SK-N-SH (cell line): ENCODE measurements around the gene OBSCN. TPM values are rescaled to one million over a fixed set of nuclear protein-coding genes. Genes with fewer than 3 reads are reported as not detected.

Experiments used
- CTCF ChIA-PET: fragments of 300-600, 350-600 bp; formaldehyde crosslinking; extraction: SDS; loops from one replicate; lab custom pipeline; 2021; lab: Yijun Ruan, JAX
- POLR2A ChIA-PET: fragments of 350-600 bp; sonication (Branson Sonifier 250); formaldehyde crosslinking; extraction: SDS; loops from one replicate; lab custom pipeline; 2020; ENCODE audit warnings: antibody characterized with exemption, inconsistent platforms; lab: Yijun Ruan, JAX
- DNase-seq: peaks from one replicate; pipeline ENCODE4 v3.0.0; 2012
- H2AFZ ChIP-seq: fragments of 200-600 bp; sonication (generic); 2 replicates; pipeline ENCODE4 v1.8.1; 2016; ENCODE audit warnings: antibody characterized with exemption, mild to moderate bottlenecking, low read depth
- H3F3A ChIP-seq: fragments of 200-600 bp; sonication (generic); replicated peaks from 2 replicates; pipeline ENCODE3; 2016; ENCODE audit warnings: antibody characterized with exemption, mild to moderate bottlenecking; ENCODE audit not compliant: insufficient read depth
- H3K27ac ChIP-seq, 2 experiments: fragments of 200-500 bp in 1 of 2; fragments of 200-600 bp in 1 of 2; sonication (Bioruptor generic) in 1 of 2; sonication (generic), shearing (Covaris generic) in 1 of 2; 2 replicates each; pipeline versions ENCODE4 v1.5.1 to v1.6.1; 2014 to 2016; ENCODE audit warnings: low read depth in 2 of 2, inconsistent platforms in 1 of 2, low read length in 1 of 2, mild to moderate bottlenecking in 1 of 2, mixed read lengths in 1 of 2
- H3K27me3 ChIP-seq: fragments of 200-600 bp; sonication (generic), shearing (Covaris generic); 2 replicates; pipeline ENCODE4 v1.6.1; 2016; ENCODE audit warnings: mixed run types; ENCODE audit not compliant: insufficient read depth
- H3K36me3 ChIP-seq, 2 experiments: fragments of 200-500 bp in 1 of 2; fragments of 200-600 bp in 1 of 2; sonication (Bioruptor generic) in 1 of 2; sonication (generic) in 1 of 2; replicated peaks in 1 of 2; 2 replicates each; pipeline versions ENCODE3 to v1.5.1; 2014 to 2016; ENCODE audit warnings: low read length in 1 of 2, mild to moderate bottlenecking in 1 of 2; ENCODE audit not compliant: insufficient read depth in 2 of 2, control insufficient read depth in 1 of 2
- H3K4me1 ChIP-seq, 2 experiments: fragments of 200-500 bp in 1 of 2; fragments of 200-600 bp in 1 of 2; sonication (Bioruptor generic) in 1 of 2; sonication (generic), shearing (Covaris generic) in 1 of 2; 2 replicates each; pipeline versions ENCODE4 v1.5.1 to v1.6.1; 2014 to 2016; ENCODE audit warnings: low read depth in 1 of 2, low read length in 1 of 2, mixed run types in 1 of 2; ENCODE audit not compliant: insufficient read depth in 2 of 2, control insufficient read depth in 1 of 2
- H3K4me2 ChIP-seq: fragments of 200-600 bp; sonication (generic), shearing (Covaris generic); 2 replicates; pipeline ENCODE4 v1.6.1; 2017; ENCODE audit warnings: mixed run types
- H3K4me3 ChIP-seq, 2 experiments: fragments of 200-500 bp in 1 of 2; fragments of 200-600 bp in 1 of 2; sonication (Bioruptor generic) in 1 of 2; sonication (generic), shearing (Covaris generic) in 1 of 2; 2 replicates each; pipeline versions ENCODE4 v1.5.1 to v1.8.1; 2014 to 2016; ENCODE audit warnings: low read depth in 2 of 2, inconsistent platforms in 1 of 2, low read length in 1 of 2, mild to moderate bottlenecking in 1 of 2, mixed read lengths in 1 of 2, moderate library complexity in 1 of 2
- H3K79me2 ChIP-seq: fragments of 200-600 bp; sonication (generic); 2 replicates; pipeline ENCODE4 v1.8.1; 2017; ENCODE audit warnings: mild to moderate bottlenecking; ENCODE audit not compliant: insufficient read depth
- H3K9ac ChIP-seq: fragments of 200-600 bp; sonication (generic); 2 replicates; pipeline ENCODE4 v1.6.1; 2017; ENCODE audit warnings: mixed run types
- H3K9me2 ChIP-seq: fragments of 200-600 bp; sonication (generic); 2 replicates; pipeline ENCODE4 v1.6.1; 2017; ENCODE audit warnings: mixed run types
- H3K9me3 ChIP-seq: fragments of 200-600 bp; sonication (generic); 2 replicates; pipeline ENCODE4 v1.6.1; 2017; ENCODE audit warnings: mixed run types, mild to moderate bottlenecking, moderate library complexity
- H4K20me1 ChIP-seq: fragments of 200-600 bp; sonication (generic); 2 replicates; pipeline ENCODE4 v1.6.1; 2017; ENCODE audit warnings: mild to moderate bottlenecking, mixed run types; ENCODE audit not compliant: insufficient read depth
- CTCF ChIP-seq: fragments of 200-600 bp; sonication (generic); IDR thresholded peaks from 2 replicates; pipeline ENCODE4 v1.6.1; 2017; ENCODE audit warnings: antibody characterized with exemption, mild to moderate bottlenecking, moderate library complexity
- FOSL2 ChIP-seq: IDR thresholded peaks from 2 replicates; pipeline ENCODE4 v1.4.0; 2012; ENCODE audit warnings: low read depth, mild to moderate bottlenecking, moderate library complexity, borderline replicate concordance
- FOXJ3 ChIP-seq: sonication (generic); formaldehyde crosslinking; IDR thresholded peaks from 2 replicates; pipeline ENCODE4 v1.5.1; 2020; ENCODE audit warnings: mild to moderate bottlenecking, missing genetic modification reagents
- FOXM1 ChIP-seq: IDR thresholded peaks from 2 replicates; pipeline ENCODE4 v1.4.0; 2012; ENCODE audit warnings: low read depth, mild to moderate bottlenecking
- GATA2 ChIP-seq: sonication (generic); formaldehyde crosslinking; IDR thresholded peaks from 2 replicates; pipeline ENCODE4 v1.5.0; 2020; ENCODE audit warnings: mild to moderate bottlenecking, missing genetic modification reagents
- IRF3 ChIP-seq: fragments of 150-350 bp; IDR thresholded peaks from 2 replicates; pipeline ENCODE4 v1.6.1; 2016; ENCODE audit warnings: mild to moderate bottlenecking, low read depth, low read length
- JUND ChIP-seq: IDR thresholded peaks from 2 replicates; pipeline ENCODE4 v1.4.0; 2012
- MAX ChIP-seq: IDR thresholded peaks from 2 replicates; pipeline ENCODE4 v1.4.0; 2012; ENCODE audit warnings: low read depth
- NRF1 ChIP-seq: IDR thresholded peaks from 2 replicates; pipeline ENCODE4 v1.6.1; 2012; ENCODE audit warnings: low read depth, mild to moderate bottlenecking, low read length
- POLR2AphosphoS5 ChIP-seq: IDR thresholded peaks from 2 replicates; pipeline ENCODE4 v1.6.1; 2012; ENCODE audit warnings: low read depth, low read length
- RAD21 ChIP-seq: IDR thresholded peaks from 2 replicates; pipeline ENCODE4 v1.6.1; 2012; ENCODE audit warnings: mild to moderate bottlenecking, low read length
- SIN3A ChIP-seq: IDR thresholded peaks from 2 replicates; pipeline ENCODE4 v1.6.1; 2012; ENCODE audit warnings: low read depth, mild to moderate bottlenecking, low read length, moderate library complexity, borderline replicate concordance
- TAF1 ChIP-seq: IDR thresholded peaks from 2 replicates; pipeline ENCODE4 v1.6.1; 2012; ENCODE audit warnings: low read depth, mild to moderate bottlenecking, low read length, moderate library complexity, borderline replicate concordance
- TCF12 ChIP-seq: IDR thresholded peaks from 2 replicates; pipeline ENCODE4 v1.4.0; 2012
- TEAD4 ChIP-seq: IDR thresholded peaks from 2 replicates; pipeline ENCODE4 v1.4.0; 2012; ENCODE audit warnings: mild to moderate bottlenecking, borderline replicate concordance; ENCODE audit not compliant: insufficient read depth
- WGBS: methylation state at CpG from one replicate; pipeline ENCODE4 v1.1.6; 2017; ENCODE audit warnings: low lambda C conversion rate; 5-methylcytosine and 5-hydroxymethylcytosine counted together
- polyA plus RNA-seq, 3 experiments: library from polyadenylated mRNA; depleted of rRNA; stranded (reverse); fragments of >200 nt; gene quantifications; 2 replicates each; pipeline ENCODE4 v1.2.3, GENCODE V29; 2012
- TF ChIP-seq, protein P1 (sequence below): IDR thresholded peaks from 2 replicates; pipeline ENCODE4; 2012

Gene OBSCN
- polyA plus RNA-seq, 1 of the 3 experiments (the other 2 are of a cell fraction): 4.0 TPM

DNA sequence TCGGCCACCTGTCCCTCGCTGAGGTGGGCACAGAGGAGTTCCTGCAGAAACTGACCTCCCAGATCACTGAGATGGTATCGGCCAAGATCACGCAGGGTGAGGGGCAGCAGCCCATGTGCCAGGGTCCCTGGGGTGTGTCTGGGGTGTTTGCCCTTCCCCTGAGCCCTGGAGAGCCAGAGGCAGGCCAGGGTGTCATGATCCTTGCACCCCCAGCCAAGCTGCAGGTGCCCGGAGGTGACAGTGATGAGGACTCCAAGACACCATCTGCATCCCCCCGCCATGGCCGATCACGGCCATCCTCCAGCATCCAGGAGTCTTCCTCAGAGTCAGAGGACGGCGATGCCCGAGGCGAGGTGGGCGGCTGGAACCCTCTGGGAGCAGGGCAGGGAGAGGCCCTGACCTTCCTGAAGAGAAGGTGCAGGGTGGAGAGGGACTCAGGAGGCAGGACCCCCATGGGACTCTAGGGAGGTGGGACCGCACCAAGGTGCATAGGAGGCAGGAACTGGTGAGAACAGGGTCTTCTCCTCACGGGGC lies 129.3 kb downstream of the OBSCN start:
- Histone ChIP-seq H3K79me2 (no peaks in the 10 kb centered on the region), H3K27me3 (no peaks in the 10 kb centered on the region), H3K27ac (no peak overlapping the region), H3K4me3 (no peak overlapping the region), H3K9me2 (no peaks in the 10 kb centered on the region), H4K20me1 (no peaks in the 10 kb centered on the region), H3K4me2 (no peak overlapping the region), H3K36me3 (no peaks in the 10 kb centered on the region), H3K4me1 (no peaks in the 10 kb centered on the region), H3K9ac (no peak overlapping the region), H3F3A (no peaks in the 10 kb centered on the region), H2AFZ (no peak overlapping the region), H3K9me3 (no peaks in the 10 kb centered on the region)
- ChIA-PET POLR2A (no interaction called here), CTCF (no interaction called here)
- 85% methylated on average over 10 of the region's 15 CpGs for WGBS
- no peak for DNase-seq
- TF ChIP-seq MAX (no peak), FOSL2 (no peak), RAD21 (no peak), JUND (no peak), FOXJ3 (CRISPR knock-in tag) (no peak), GATA2 (CRISPR knock-in tag) (no peak), TCF12 (no peak), TAF1 (no peak), POLR2AphosphoS5 (no peak), TEAD4 (no peak), IRF3 (no peak), NRF1 (no peak), FOXM1 (no peak), CTCF (no peak), SIN3A (no peak)
- TF ChIP-seq, protein P1, sequence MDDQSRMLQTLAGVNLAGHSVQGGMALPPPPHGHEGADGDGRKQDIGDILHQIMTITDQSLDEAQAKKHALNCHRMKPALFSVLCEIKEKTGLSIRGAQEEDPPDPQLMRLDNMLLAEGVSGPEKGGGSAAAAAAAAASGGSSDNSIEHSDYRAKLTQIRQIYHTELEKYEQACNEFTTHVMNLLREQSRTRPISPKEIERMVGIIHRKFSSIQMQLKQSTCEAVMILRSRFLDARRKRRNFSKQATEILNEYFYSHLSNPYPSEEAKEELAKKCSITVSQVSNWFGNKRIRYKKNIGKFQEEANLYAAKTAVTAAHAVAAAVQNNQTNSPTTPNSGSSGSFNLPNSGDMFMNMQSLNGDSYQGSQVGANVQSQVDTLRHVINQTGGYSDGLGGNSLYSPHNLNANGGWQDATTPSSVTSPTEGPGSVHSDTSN: no peak
